Measurements from ENCODE around the gene OR6B1. TPM values are rescaled to one million over a fixed set of nuclear protein-coding genes. Genes with fewer than 3 reads are reported as not detected.

OR6B1 gene
- polyA plus RNA-seq: not detected in 2 replicates

GRCh38 chr7:144000020-144000419, at the start of gene OR6B1:
OR6B1 (plus strand) TSS chr7:144000320; CDS start chr7:144003997, 3,677 bp downstream.

DNA sequence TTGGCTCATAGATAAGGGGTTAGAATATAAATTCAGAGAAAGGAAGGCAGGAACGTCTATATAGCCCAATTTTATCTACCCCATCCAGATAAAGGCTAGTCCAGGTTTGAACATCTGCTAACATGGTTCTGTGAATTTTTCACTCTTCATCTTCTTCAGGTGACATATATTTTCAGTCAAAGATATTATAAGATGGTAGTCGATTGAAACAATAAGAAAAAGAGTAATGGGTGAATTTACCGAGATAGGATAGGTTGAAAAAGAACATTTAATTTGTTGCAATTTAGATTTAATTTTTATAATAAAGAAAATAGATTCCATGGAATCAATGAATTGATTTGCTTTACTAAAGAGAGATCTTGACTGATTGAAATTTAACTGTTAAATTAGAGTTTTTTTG, 45.6 kb upstream of the OR6B1 start, which contains the start of gene OR2F1:
OR2F1 (plus strand) TSS at position 301 of the 400 bp plus-strand sequence. CDS start 5,127 bp downstream, outside the sequence.

GRCh38 chr7:144048648-144049047, 48.5 kb downstream of the OR6B1 start, which contains the start of gene OR2A5:
OR2A5 (plus strand) TSS chr7:144048948; CDS start chr7:144050402, 1,454 bp downstream.

Other genes with a start within 250 kb of the OR6B1 start
- not detected in 2 replicates for gene CTAGE6, start 242.6 kb upstream of the OR6B1 start, polyA plus RNA-seq
- 68.2 and 73.9 TPM in 2 replicates for gene TCAF1, start 98.1 kb upstream of the OR6B1 start, polyA plus RNA-seq
- gene OR2F2, start 65.1 kb upstream of the OR6B1 start, polyA plus RNA-seq: not detected in 2 replicates
- gene OR2F1, start 45.5 kb upstream of the OR6B1 start, polyA plus RNA-seq: not detected in 2 replicates
- not detected in 2 replicates for gene OR2A5, start 48.6 kb downstream of the OR6B1 start, polyA plus RNA-seq
- not detected in 2 replicates for gene OR2A25, start 69.5 kb downstream of the OR6B1 start, polyA plus RNA-seq
- gene OR2A12, start 86.0 kb downstream of the OR6B1 start, polyA plus RNA-seq: not detected in 2 replicates
- gene OR2A2, start 109.3 kb downstream of the OR6B1 start, polyA plus RNA-seq: not detected in 2 replicates
- not detected in 2 replicates for gene OR2A14, start 122.9 kb downstream of the OR6B1 start, polyA plus RNA-seq
- not detected in 2 replicates for gene CTAGE4, start 183.1 kb downstream of the OR6B1 start, polyA plus RNA-seq
- not detected in 2 replicates for gene ARHGEF35, start 195.5 kb downstream of the OR6B1 start, polyA plus RNA-seq
- not detected in 2 replicates for gene OR2A42, start 239.3 kb downstream of the OR6B1 start, polyA plus RNA-seq